ENCODE data around the gene NBEAL2.
"Not testable (repeated sequence)": the region's sequence is repeated elsewhere in the genome, so short reads cannot be mapped to it uniquely, and the experiment has no call there.

Gene NBEAL2

GRCh38 chr3:46962990-46963389 lies 16.5 kb upstream of the NBEAL2 start:
- Histone ChIP-seq H3K18ac (ENCODE audit: low read length) (no peak overlapping the region), H3K27ac (replicated peaks; ENCODE audit: low read length) (no peak overlapping the region), H4K8ac (ENCODE audit: low read depth, low read length) (no peak overlapping the region), H2BK5ac (ENCODE audit: low read length) (no peak overlapping the region), H3K9me3 (replicated peaks in 1 of 2; ENCODE audit: control insufficient read depth in 2 of 2, insufficient read depth in 1 of 2, low read depth in 1 of 2, low read length in 2 of 2) (peaks cover 4 to 10% of the 10 kb centered on the region in 2 donors), H3K4me3 (ENCODE audit: low read length in 2 of 2) (no peak overlapping the region), H4K91ac (ENCODE audit: low read depth, low read length, poor library complexity) (no peak overlapping the region), H3K36me3 (replicated peaks in 1 of 2; ENCODE audit: control insufficient read depth in 2 of 2, insufficient read depth in 2 of 2, low read length in 2 of 2) (peaks cover 8 to 48% of the 10 kb centered on the region in 2 donors), H2BK12ac (ENCODE audit: low read length) (no peak overlapping the region), H2BK120ac (ENCODE audit: low read depth, low read length) (no peak overlapping the region), H3K9ac (ENCODE audit: low read depth, low read length, poor library complexity) (no peak overlapping the region), H3K14ac (ENCODE audit: low read length) (no peak overlapping the region), H2AFZ (ENCODE audit: low read length) (no peak overlapping the region), H3K23ac (ENCODE audit: low read depth, low read length, poor library complexity) (no peak overlapping the region), H3K4me1 (ENCODE audit: control insufficient read depth in 2 of 2, insufficient read depth in 1 of 2, low read depth in 1 of 2, low read length in 2 of 2) (peaks cover 13 to 20% of the 10 kb centered on the region in 2 donors), H3K79me1 (ENCODE audit: low read depth, low read length) (peaks cover 10% of the 10 kb centered on the region), H2BK15ac (ENCODE audit: low read length) (no peak overlapping the region), H3K4ac (ENCODE audit: low read length) (no peak overlapping the region), H3K27me3 (ENCODE audit: control insufficient read depth in 3 of 3, insufficient read depth in 3 of 3, low read depth in 1 of 3, low read length in 3 of 3) (no peaks in the 10 kb centered on the region), H3K4me2 (ENCODE audit: insufficient read depth, low read length, poor library complexity, severe bottlenecking) (no peak overlapping the region), H2AK5ac (ENCODE audit: low read depth, low read length) (no peak overlapping the region)
- no CpG with 5 or more reads among the region's 1 CpG for WGBS, 2 donors (ENCODE audit: extremely low coverage in 2 of 2, insufficient read length in 2 of 2, insufficient replicate concordance in 1 of 2)
- no peak for DNase-seq (ENCODE audit: low spot score)

- H3K18ac ChIP-seq (ENCODE audit: low read length); H3K4me3 ChIP-seq (ENCODE audit: low read length in 2 of 2); H2BK120ac ChIP-seq (ENCODE audit: low read depth, low read length); H3K23ac ChIP-seq (ENCODE audit: low read depth, low read length, poor library complexity); H3K4ac ChIP-seq (ENCODE audit: low read length); H3K4me2 ChIP-seq (ENCODE audit: insufficient read depth, low read length, poor library complexity, severe bottlenecking); H3K9ac ChIP-seq (ENCODE audit: low read depth, low read length, poor library complexity); H2AFZ ChIP-seq (ENCODE audit: low read length); H2BK15ac ChIP-seq (ENCODE audit: low read length); H4K8ac ChIP-seq (ENCODE audit: low read depth, low read length); H4K91ac ChIP-seq (ENCODE audit: low read depth, low read length, poor library complexity); H2BK5ac ChIP-seq (ENCODE audit: low read length); H2BK12ac ChIP-seq (ENCODE audit: low read length); H3K27me3 ChIP-seq (ENCODE audit: control insufficient read depth in 3 of 3, insufficient read depth in 3 of 3, low read depth in 1 of 3, low read length in 3 of 3); H3K27ac ChIP-seq (replicated peaks; ENCODE audit: low read length); H2AK5ac ChIP-seq (ENCODE audit: low read depth, low read length); DNase-seq (ENCODE audit: low spot score); H3K14ac ChIP-seq (ENCODE audit: low read length): not testable (repeated sequence)
- Histone ChIP-seq H3K9me3 (replicated peaks in 1 of 2; ENCODE audit: control insufficient read depth in 2 of 2, insufficient read depth in 1 of 2, low read depth in 1 of 2, low read length in 2 of 2) (peaks cover 4 to 10% of the 10 kb centered on the region in 2 donors), H3K4me1 (ENCODE audit: control insufficient read depth in 2 of 2, insufficient read depth in 1 of 2, low read depth in 1 of 2, low read length in 2 of 2) (peaks cover 13 to 20% of the 10 kb centered on the region in 2 donors), H3K36me3 (replicated peaks in 1 of 2; ENCODE audit: control insufficient read depth in 2 of 2, insufficient read depth in 2 of 2, low read length in 2 of 2) (peaks cover 13 to 48% of the 10 kb centered on the region in 2 donors), H3K79me1 (ENCODE audit: low read depth, low read length) (peaks cover 14% of the 10 kb centered on the region)
- no CpG with 5 or more reads among the region's 36 CpGs for WGBS, 2 donors (ENCODE audit: extremely low coverage in 2 of 2, insufficient read length in 2 of 2, insufficient replicate concordance in 1 of 2)
These were observed 15.4 kb upstream of the NBEAL2 start for GRCh38 chr3:46964038-46964590.

GRCh38 chr3:46965151-46965550 lies 14.3 kb upstream of the NBEAL2 start:
- no peaks in the 10 kb centered on the region for H3K27me3 ChIP-seq (ENCODE audit: control insufficient read depth in 3 of 3, insufficient read depth in 3 of 3, low read depth in 1 of 3, low read length in 3 of 3)
- no peak overlapping the region for H2BK15ac ChIP-seq (ENCODE audit: low read length)
- H3K4me3 ChIP-seq (ENCODE audit: low read length in 2 of 2), result no peak overlapping the region
- H3K4me2 ChIP-seq (ENCODE audit: insufficient read depth, low read length, poor library complexity, severe bottlenecking), result no peak overlapping the region
- no peak overlapping the region for H2BK5ac ChIP-seq (ENCODE audit: low read length)
- no peak overlapping the region for H2BK12ac ChIP-seq (ENCODE audit: low read length)
- H2BK120ac ChIP-seq (ENCODE audit: low read depth, low read length), result no peak overlapping the region
- H3K14ac ChIP-seq (ENCODE audit: low read length), result no peak overlapping the region
- H3K9ac ChIP-seq (ENCODE audit: low read depth, low read length, poor library complexity), result no peak overlapping the region
- peaks cover 4 to 10% of the 10 kb centered on the region in 2 donors for H3K9me3 ChIP-seq (replicated peaks in 1 of 2; ENCODE audit: control insufficient read depth in 2 of 2, insufficient read depth in 1 of 2, low read depth in 1 of 2, low read length in 2 of 2)
- H4K91ac ChIP-seq (ENCODE audit: low read depth, low read length, poor library complexity), result no peak overlapping the region
- no peak overlapping the region for H3K4ac ChIP-seq (ENCODE audit: low read length)
- no peak for DNase-seq (ENCODE audit: low spot score)
- H3K18ac ChIP-seq (ENCODE audit: low read length), result no peak overlapping the region
- H3K23ac ChIP-seq (ENCODE audit: low read depth, low read length, poor library complexity), result no peak overlapping the region
- peaks cover 12 to 13% of the 10 kb centered on the region in 2 donors for H3K4me1 ChIP-seq (ENCODE audit: control insufficient read depth in 2 of 2, insufficient read depth in 1 of 2, low read depth in 1 of 2, low read length in 2 of 2)
- peaks cover 16% of the 10 kb centered on the region for H3K79me1 ChIP-seq (ENCODE audit: low read depth, low read length)
- no peak overlapping the region for H3K27ac ChIP-seq (replicated peaks; ENCODE audit: low read length)
- H2AFZ ChIP-seq (ENCODE audit: low read length), result no peak overlapping the region
- peaks cover 15 to 52% of the 10 kb centered on the region in 2 donors for H3K36me3 ChIP-seq (replicated peaks in 1 of 2; ENCODE audit: control insufficient read depth in 2 of 2, insufficient read depth in 2 of 2, low read length in 2 of 2)
- no CpG with 5 or more reads among the region's 6 CpGs for WGBS, 2 donors (ENCODE audit: extremely low coverage in 2 of 2, insufficient read length in 2 of 2, insufficient replicate concordance in 1 of 2)
- no peak overlapping the region for H2AK5ac ChIP-seq (ENCODE audit: low read depth, low read length)
- no peak overlapping the region for H4K8ac ChIP-seq (ENCODE audit: low read depth, low read length)

- no CpG with 5 or more reads among the region's 5 CpGs for WGBS, 2 donors (ENCODE audit: extremely low coverage in 2 of 2, insufficient read length in 2 of 2, insufficient replicate concordance in 1 of 2)
- Histone ChIP-seq H3K18ac (ENCODE audit: low read length) (no peak overlapping the region), H3K9ac (ENCODE audit: low read depth, low read length, poor library complexity) (peak overlapping the region; percentile 38), H2BK120ac (ENCODE audit: low read depth, low read length) (no peak overlapping the region), H2AK5ac (ENCODE audit: low read depth, low read length) (no peak overlapping the region), H2AFZ (ENCODE audit: low read length) (no peak overlapping the region), H3K4me3 (ENCODE audit: low read length in 2 of 2) (no peak overlapping the region), H3K27me3 (ENCODE audit: control insufficient read depth in 3 of 3, insufficient read depth in 3 of 3, low read depth in 1 of 3, low read length in 3 of 3) (no peaks in the 10 kb centered on the region), H3K9me3 (replicated peaks in 1 of 2; ENCODE audit: control insufficient read depth in 2 of 2, insufficient read depth in 1 of 2, low read depth in 1 of 2, low read length in 2 of 2) (peaks cover 4 to 10% of the 10 kb centered on the region in 2 donors), H3K4me2 (ENCODE audit: insufficient read depth, low read length, poor library complexity, severe bottlenecking) (no peak overlapping the region), H3K79me1 (ENCODE audit: low read depth, low read length) (peaks cover 25% of the 10 kb centered on the region), H3K4me1 (ENCODE audit: control insufficient read depth in 2 of 2, insufficient read depth in 1 of 2, low read depth in 1 of 2, low read length in 2 of 2) (peaks cover 0 to 4% of the 10 kb centered on the region in 2 donors), H3K14ac (ENCODE audit: low read length) (no peak overlapping the region), H4K8ac (ENCODE audit: low read depth, low read length) (no peak overlapping the region), H3K23ac (ENCODE audit: low read depth, low read length, poor library complexity) (peak overlapping the region; percentile 67), H3K4ac (ENCODE audit: low read length) (no peak overlapping the region), H2BK12ac (ENCODE audit: low read length) (no peak overlapping the region), H2BK15ac (ENCODE audit: low read length) (no peak overlapping the region), H3K27ac (replicated peaks; ENCODE audit: low read length) (no peak overlapping the region), H3K36me3 (replicated peaks in 1 of 2; ENCODE audit: control insufficient read depth in 2 of 2, insufficient read depth in 2 of 2, low read length in 2 of 2) (peaks cover 21 to 62% of the 10 kb centered on the region in 2 donors), H4K91ac (ENCODE audit: low read depth, low read length, poor library complexity) (no peak overlapping the region), H2BK5ac (ENCODE audit: low read length) (peak overlapping the region; percentile 35)
- no peak for DNase-seq (ENCODE audit: low spot score)
These were observed 12.7 kb upstream of the NBEAL2 start for GRCh38 chr3:46966811-46967210.
